GM11168 (cell line): Measurements from ENCODE around the gene ARHGAP12.

Experiments
- in situ Hi-C: fragments of 300-500 bp; cut with MboI; formaldehyde crosslinking; loops from one replicate; pipeline ENCODE4 v1.12.0; 2022; ENCODE audit warnings: low sequenced_read_pairs; ENCODE audit not compliant: unreplicated experiment

The ARHGAP12 gene

GRCh38 chr10:31949266-31949665 lies 20.6 kb upstream of the ARHGAP12 start:
- in situ Hi-C loops: no loop called here

GRCh38 chr10:31948021-31948420 lies 19.4 kb upstream of the ARHGAP12 start:
- in situ Hi-C loops: no loop called here

GRCh38 chr10:31947144-31947926 lies 18.7 kb upstream of the ARHGAP12 start:
- in situ Hi-C loops: no loop called here

- in situ Hi-C loops: no loop called here
These were observed 16.8 kb upstream of the ARHGAP12 start for GRCh38 chr10:31945392-31945791.

- in situ Hi-C loops: no loop called here
These were observed 15.4 kb upstream of the ARHGAP12 start for GRCh38 chr10:31944071-31944433.

GRCh38 chr10:31942892-31943291 lies 14.3 kb upstream of the ARHGAP12 start:
- in situ Hi-C loops: no loop called here

- in situ Hi-C loops: no loop called here
These were observed 13.8 kb upstream of the ARHGAP12 start for GRCh38 chr10:31942435-31942834.

GRCh38 chr10:31940839-31941653 lies 12.4 kb upstream of the ARHGAP12 start:
- in situ Hi-C loops: no loop called here

GRCh38 chr10:31939797-31940708 lies 11.4 kb upstream of the ARHGAP12 start:
- in situ Hi-C loops: no loop called here

- in situ Hi-C loops: no loop called here
These were observed 8.7 kb upstream of the ARHGAP12 start for GRCh38 chr10:31937371-31937770.

GRCh38 chr10:31936933-31937332 lies 8.3 kb upstream of the ARHGAP12 start:
- in situ Hi-C loops: no loop called here

- in situ Hi-C loops: no loop called here
These were observed 7.5 kb upstream of the ARHGAP12 start for GRCh38 chr10:31936086-31936485.

GRCh38 chr10:31935678-31936077 lies 7.0 kb upstream of the ARHGAP12 start:
- in situ Hi-C loops: no loop called here

- in situ Hi-C loops: no loop called here
These were observed 4.2 kb upstream of the ARHGAP12 start for GRCh38 chr10:31932838-31933237.

GRCh38 chr10:31930856-31931255 lies 2.2 kb upstream of the ARHGAP12 start:
- in situ Hi-C loops: no loop called here

GRCh38 chr10:31930023-31930751 lies 1.6 kb upstream of the ARHGAP12 start:
- in situ Hi-C loops: no loop called here

- in situ Hi-C loops: no loop called here
These were observed 811 bp upstream of the ARHGAP12 start for GRCh38 chr10:31929261-31930022.

GRCh38 chr10:31927884-31928548 lies 615 bp downstream of the ARHGAP12 start:
- in situ Hi-C loops: no loop called here

- in situ Hi-C loops: no loop called here
These were observed 1.1 kb downstream of the ARHGAP12 start for GRCh38 chr10:31927565-31927883.
